IMR-90 (cell line): Measurements from ENCODE around the gene RASGEF1C.

Experiments used
- BHLHE40 ChIP-seq: fragments of 150-350 bp; IDR thresholded peaks from 2 replicates; pipeline ENCODE4 v1.6.1; 2016; ENCODE audit warnings: mild to moderate bottlenecking, low read depth, low read length
- CEBPB ChIP-seq: IDR thresholded peaks from 2 replicates; pipeline ENCODE4 v1.6.1; 2012; ENCODE audit warnings: low read depth, low read length, improper control_type of control experiment
- CHD1 ChIP-seq: IDR thresholded peaks from 2 replicates; pipeline ENCODE4 v1.6.1; 2012; ENCODE audit warnings: low read depth, low read length, improper control_type of control experiment
- CTCF ChIP-seq: conservative IDR thresholded peaks from 2 replicates; pipeline ENCODE4 v1.5.1; 2012; ENCODE audit warnings: mild to moderate bottlenecking, low read depth, low read length, improper control_type of control experiment
- FOS ChIP-seq: fragments of 150-350 bp; IDR thresholded peaks from 2 replicates; pipeline ENCODE4 v1.6.1; 2016; ENCODE audit warnings: low read depth, low read length
- MAFK ChIP-seq: IDR thresholded peaks from 2 replicates; pipeline ENCODE4 v1.6.1; 2012; ENCODE audit warnings: low read depth, low read length, improper control_type of control experiment
- MAZ ChIP-seq: IDR thresholded peaks from 2 replicates; pipeline ENCODE4 v1.6.1; 2012; ENCODE audit warnings: low read depth, mild to moderate bottlenecking, low read length, improper control_type of control experiment, moderate library complexity, borderline replicate concordance
- MXI1 ChIP-seq: IDR thresholded peaks from 2 replicates; pipeline ENCODE4 v1.6.1; 2012; ENCODE audit warnings: low read depth, mild to moderate bottlenecking, low read length, moderate library complexity, borderline replicate concordance
- POLR2A ChIP-seq: IDR thresholded peaks from 2 replicates; pipeline ENCODE4 v1.6.1; 2012; ENCODE audit warnings: mild to moderate bottlenecking, low read depth, low read length
- RAD21 ChIP-seq: IDR thresholded peaks from 2 replicates; pipeline ENCODE4 v1.6.1; 2012; ENCODE audit warnings: low read length, improper control_type of control experiment
- RFX5 ChIP-seq: IDR thresholded peaks from 2 replicates; pipeline ENCODE4 v1.8.0; 2012; ENCODE audit warnings: low read depth, mild to moderate bottlenecking, low read length, moderate library complexity
- SMC3 ChIP-seq: fragments of 150-350 bp; IDR thresholded peaks from 2 replicates; pipeline ENCODE4 v1.6.1; 2016; ENCODE audit warnings: low read depth, mild to moderate bottlenecking, antibody characterized with exemption, low read length, moderate library complexity

- TF ChIP-seq CTCF (no peak), CEBPB (no peak), MAFK (no peak), POLR2A (no peak), BHLHE40 (no peak), CHD1 (no peak), SMC3 (no peak), MAZ (no peak), RAD21 (no peak), FOS (no peak), RFX5 (no peak), MXI1 (no peak)
Observed at GRCh38 chr5:180160215-180160614, 48.8 kb downstream of the RASGEF1C start.
